Right hindlimb (tissue), 1 donor: ENCODE measurements around the gene HPCA.

ENCODE experiments used
- DNase-seq: peaks from one replicate; pipeline ENCODE4 v3.0.0-alpha.2; 2018

HPCA gene

GRCh38 chr1:32886004-32886827 lies at the start of gene HPCA:
TSS of gene HPCA (plus strand) at chr1:32886491. CDS start at chr1:32888899, 2,408 bp downstream.
- peak; percentile 69 for DNase-seq

- no peak for DNase-seq
Measured at GRCh38 chr1:32848354-32849063, 37.8 kb upstream of the HPCA start.

GRCh38 chr1:32855861-32856617 lies 30.3 kb upstream of the HPCA start:
- no peak for DNase-seq

- DNase-seq: no peak
Measured at GRCh38 chr1:32858136-32858535, 28.2 kb upstream of the HPCA start.

GRCh38 chr1:32858791-32859190 lies 27.5 kb upstream of the HPCA start:
- no peak for DNase-seq

GRCh38 chr1:32859915-32860314 lies 26.4 kb upstream of the HPCA start:
- DNase-seq: no peak

- DNase-seq: no peak
Measured at GRCh38 chr1:32860566-32860965, 25.7 kb upstream of the HPCA start.

- DNase-seq: no peak
Measured at GRCh38 chr1:32861904-32862695, 24.2 kb upstream of the HPCA start.

GRCh38 chr1:32863218-32863880 lies 22.9 kb upstream of the HPCA start:
- DNase-seq: no peak

GRCh38 chr1:32863881-32864245 lies 22.4 kb upstream of the HPCA start:
- DNase-seq: no peak

- no peak for DNase-seq
Measured at GRCh38 chr1:32864375-32865019, 21.8 kb upstream of the HPCA start.

GRCh38 chr1:32865639-32866405 lies 20.5 kb upstream of the HPCA start:
- no peak for DNase-seq

GRCh38 chr1:32867151-32867550 lies 19.1 kb upstream of the HPCA start:
- no peak for DNase-seq

- no peak for DNase-seq
Measured at GRCh38 chr1:32867671-32868070, 18.6 kb upstream of the HPCA start.

- DNase-seq: no peak
Measured at GRCh38 chr1:32868085-32868484, 18.2 kb upstream of the HPCA start.

- no peak for DNase-seq
Measured at GRCh38 chr1:32868806-32869455, 17.4 kb upstream of the HPCA start.

GRCh38 chr1:32869923-32870614 lies 16.2 kb upstream of the HPCA start:
- DNase-seq: peak; percentile 43

- peak; percentile 79 for DNase-seq
Measured at GRCh38 chr1:32870615-32871363, 15.5 kb upstream of the HPCA start, which contains the start of gene FNDC5. TSS of gene FNDC5 (minus strand) at chr1:32870912.
